ENCODE results near the gene CCDC172.

Gene CCDC172, protein sequence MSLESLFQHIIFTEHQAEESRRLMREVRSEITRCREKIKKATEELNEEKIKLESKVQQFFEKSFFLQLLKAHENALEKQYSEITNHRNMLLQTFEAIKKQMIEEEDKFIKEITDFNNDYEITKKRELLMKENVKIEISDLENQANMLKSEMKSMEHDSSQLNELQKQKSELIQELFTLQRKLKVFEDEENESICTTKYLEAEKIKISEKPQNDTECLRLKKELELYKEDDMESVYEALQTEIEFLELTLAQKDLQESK

DNA sequence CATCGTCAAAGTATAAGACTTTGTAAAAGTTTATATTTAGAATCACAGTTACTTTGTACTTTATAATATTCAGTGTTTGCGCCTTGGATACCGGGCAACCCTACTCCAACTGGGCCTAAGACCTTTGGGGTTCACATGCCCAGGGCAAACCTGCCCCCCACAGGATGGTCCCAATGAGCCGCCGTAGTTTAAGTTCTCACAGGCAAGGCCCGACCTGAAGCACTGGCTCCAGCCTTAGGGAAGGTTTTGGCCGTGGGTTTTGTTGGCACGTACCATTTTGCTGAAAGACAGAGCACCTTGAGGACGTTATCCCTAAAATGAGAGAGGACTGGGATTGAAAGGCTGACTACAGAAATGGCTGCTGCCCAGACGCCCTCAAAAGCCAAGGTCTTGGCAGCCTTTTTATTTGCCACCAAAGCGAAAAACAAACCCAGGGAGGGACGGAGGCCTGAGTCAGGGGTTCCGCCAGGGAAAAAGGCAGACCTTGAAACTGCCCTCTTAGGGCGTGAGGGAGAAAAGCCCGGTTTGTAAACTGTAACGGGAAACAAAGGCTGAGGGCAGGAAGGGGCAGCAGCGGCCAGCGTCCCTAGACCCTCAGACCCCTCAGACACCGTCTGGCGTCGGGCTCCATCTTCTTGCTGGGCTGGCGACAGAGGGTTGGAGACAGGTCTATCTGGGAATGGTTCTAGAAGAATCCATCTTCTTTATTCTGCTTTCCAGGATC lies at the start of gene CCDC172:
TSS of gene CCDC172 (plus strand) at position 222 of the 724 bp plus-strand sequence. CDS start 564 bp downstream, outside the sequence.
- DNase-seq, result no peak

DNA sequence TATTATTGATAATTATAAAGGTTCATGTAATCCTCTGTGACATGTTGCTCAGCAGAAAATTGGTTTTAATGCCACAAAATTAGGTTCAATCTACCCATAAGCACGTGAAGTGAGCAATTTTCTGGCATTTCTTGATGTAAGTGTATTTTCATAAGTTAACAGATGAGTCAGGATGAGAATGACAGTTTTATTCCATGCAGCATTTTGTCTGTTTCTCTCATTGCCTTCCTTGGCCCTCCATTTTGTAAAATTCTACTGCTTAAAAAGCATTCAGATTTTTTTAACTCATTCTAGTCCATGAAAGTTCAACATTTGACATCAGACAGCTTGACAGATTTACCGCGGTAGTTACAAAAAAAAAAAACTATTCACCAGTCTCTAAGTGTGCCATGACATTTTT lies 47.3 kb upstream of the CCDC172 start:
- no peak for DNase-seq

DNA sequence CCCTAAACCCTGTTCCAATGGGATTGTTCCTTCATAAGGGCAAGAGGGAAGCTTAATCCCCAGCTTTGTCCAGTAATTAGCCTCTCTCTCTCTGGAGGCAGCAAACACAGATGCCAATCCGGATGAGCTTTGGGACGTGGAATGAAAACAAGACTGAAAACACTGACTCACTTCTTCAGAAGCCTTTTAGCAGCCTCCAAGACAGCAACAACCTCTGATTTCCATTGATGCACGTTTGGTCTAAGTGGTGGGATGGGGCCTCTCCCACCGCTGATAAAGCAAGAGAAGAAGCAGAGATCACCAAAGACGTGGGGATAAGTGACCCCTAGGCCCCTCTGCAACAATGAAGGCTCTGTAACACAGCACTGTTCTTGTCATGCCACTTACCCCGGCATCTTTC lies 45.4 kb upstream of the CCDC172 start:
- no peak for DNase-seq

DNA sequence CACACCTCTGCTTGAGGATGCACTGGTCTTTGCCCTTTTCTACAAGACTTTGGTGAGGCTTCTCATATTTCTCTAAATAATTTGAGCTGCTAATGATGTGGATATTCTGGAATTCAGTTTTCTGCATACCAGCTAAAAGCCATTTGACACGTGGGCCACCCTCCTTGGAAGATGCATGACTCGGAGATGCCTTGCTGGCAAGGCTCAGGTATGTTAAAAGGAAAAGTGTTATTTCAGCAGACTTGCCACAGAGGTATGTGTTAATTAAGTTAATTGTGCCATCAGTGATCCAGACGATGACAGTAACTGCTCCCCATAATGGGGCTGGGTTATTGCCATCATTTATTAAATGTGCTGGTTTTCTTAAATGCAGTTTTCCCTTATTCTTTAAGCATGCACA lies 42.5 kb upstream of the CCDC172 start:
- DNase-seq, result no peak

DNA sequence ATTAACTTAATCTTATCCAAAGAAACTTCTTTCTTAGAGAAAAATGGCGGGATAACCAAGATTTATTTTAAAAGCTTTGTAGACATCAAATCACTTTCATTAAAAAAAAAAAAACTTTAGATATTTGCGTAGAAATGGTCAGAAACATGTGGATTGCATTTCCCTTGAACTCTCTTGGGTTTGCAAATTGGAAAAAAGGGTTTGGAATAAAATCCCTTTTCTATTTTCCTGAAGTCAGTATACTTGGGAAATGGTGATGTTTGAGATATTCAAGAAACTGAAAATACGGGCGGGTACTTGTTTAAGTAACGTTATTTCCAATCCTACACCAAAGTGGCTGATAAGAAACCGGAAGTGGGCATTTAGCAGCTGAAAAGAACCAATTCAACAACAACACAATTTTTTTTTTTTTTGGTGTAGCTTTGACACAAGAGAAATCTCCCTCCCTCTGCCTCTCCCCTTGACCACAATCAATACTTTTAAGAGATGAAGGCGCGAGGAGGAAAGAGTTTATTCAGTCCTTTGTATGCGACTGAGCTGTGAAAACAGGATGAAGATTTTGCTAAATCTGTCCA lies 37.5 kb upstream of the CCDC172 start:
- DNase-seq, result no peak

DNA sequence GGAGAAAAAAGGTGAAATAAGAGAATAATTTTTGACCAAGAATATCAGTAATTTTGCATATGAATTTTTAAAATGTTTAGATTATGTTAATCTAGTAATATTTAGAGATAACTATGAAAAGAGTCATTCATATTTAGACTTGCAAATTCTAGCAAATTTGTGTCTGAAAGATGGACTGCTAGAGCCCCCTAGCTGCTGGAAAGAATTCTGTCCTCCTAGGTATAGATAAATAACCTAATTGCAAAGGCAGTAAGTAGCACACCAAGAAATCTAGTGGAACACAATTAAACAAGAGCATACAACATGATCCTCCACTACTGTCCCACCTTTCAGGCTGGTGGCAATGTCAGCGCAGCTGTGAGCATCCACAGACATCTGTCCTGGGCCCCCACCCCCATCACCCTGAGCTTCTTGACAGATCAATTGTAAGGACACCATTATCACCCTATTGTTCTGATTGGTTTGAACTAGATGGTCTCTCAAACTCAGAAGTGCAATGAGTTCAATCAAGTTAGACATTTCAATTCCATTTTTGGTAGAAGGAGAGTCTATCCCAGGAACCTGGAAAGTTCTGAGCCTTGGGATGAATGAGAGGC lies 36.2 kb upstream of the CCDC172 start:
- DNase-seq, result no peak

DNA sequence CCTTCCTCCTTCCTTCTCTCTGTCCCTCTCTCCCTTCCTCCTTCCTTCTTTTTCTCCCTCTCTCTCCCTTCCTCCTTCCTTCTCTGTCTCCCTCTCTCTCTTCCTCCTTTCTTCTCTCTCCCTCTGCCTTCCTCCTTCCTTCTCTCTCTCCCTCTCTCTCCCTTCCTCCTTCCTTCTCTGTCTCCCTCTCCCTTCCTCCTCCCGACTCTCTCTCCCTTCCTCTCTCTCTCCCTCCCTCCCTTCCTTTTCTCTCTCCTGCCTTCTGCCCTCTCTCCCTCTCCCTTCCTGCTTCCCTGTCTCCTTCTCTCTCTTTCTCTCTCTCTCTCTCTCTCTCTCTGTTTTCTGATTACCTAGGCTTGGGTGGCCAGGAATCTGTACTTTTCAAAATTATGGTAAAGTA lies 34.6 kb upstream of the CCDC172 start:
- no peak for DNase-seq

DNA sequence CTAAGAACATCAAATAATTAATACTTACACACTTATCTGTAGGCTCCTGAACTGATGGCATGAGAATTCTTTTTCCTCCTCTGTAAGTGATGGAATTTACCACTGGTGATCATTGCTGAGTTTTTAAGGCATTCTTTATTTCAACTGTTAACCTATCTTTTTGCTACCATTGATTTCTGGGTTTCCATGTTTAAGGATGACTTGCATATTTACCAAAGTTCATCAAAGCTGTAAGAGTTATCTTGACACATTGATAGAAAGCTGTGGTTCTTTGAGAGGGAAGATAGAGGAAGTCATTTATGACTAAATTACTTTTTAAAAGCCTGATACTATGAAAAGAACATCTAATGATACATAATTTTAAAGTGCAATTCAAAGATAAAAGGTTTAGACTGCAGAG lies 31.8 kb upstream of the CCDC172 start:
- DNase-seq, result no peak

DNA sequence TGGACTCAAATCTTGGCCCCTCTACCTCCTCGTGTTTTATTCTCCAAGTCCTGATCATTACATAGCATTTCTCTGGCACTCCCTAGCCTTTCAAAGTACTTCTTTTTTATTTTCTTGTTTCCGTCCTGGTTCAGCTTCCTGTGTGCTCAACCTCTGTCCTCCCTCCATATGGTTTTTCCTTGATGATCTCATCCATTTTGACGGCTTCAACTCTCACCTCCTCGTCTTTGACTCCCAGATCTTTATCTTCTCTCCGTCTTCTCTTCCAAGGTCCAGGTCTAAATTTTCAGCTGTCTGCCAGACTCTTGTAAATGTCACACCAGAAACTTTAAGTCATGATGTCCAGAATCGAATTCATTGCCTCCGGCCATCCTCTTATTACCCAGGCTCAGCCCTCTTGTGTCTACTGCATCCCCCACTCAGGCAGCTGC lies 27.9 kb upstream of the CCDC172 start:
- no peak for DNase-seq

DNA sequence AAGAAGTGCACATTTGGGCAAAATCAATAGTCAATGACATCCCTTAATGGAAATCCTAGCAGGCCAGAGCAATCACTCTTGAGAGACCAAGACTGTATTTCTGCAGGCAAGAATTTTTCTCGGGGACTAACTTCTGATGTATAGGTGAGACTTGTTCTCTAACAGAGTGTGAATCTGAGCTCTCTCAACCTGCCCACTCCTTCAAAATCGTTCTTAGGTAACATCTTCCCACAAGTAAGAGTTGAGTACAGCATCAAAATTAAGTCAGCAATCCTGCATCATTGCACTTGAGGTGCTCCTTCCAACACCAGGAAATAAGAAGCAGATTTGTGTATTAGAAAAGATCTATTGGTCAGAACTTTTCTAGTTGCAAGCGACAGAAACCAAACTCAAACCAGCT lies 25.7 kb upstream of the CCDC172 start:
- no peak for DNase-seq

DNA sequence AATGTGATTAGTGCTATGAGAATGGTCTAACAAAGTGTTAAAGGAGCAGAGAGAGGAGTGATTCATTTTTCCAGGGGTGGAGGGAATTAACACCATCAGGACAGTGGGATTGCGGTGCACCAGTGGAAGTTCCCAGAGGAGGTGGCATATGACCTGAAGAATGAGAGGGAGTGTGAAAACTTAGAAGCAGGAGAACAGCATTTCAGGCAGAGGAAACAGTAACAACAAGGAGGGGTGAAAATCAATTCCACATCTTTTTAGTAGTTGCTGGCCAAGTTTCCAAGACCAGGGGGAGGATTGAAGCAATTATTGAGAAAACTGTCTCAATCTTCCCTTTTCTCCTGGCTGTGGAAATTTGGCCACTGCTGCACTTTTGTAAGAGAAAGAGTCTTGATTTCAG lies 23.7 kb upstream of the CCDC172 start:
- no peak for DNase-seq

DNA sequence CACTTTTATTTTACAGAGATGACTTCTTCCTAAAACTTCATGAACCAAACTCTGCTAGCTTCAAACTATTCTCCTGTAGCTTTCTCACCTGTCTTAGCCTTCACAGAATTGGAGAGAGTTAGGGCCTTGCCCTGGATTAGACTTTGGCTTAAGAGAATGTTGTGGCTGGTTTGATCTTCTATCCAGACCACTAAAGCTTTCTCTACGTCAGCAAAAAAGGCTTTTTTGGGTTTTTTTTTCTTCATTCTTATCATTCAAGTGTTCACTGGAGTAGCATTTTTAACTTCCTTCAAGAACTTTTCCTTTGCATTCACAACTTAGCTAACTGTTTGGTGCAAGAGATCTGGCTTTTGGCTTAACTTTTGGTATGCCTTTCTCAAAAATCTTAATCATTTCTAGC lies 19.3 kb upstream of the CCDC172 start:
- no peak for DNase-seq

DNA sequence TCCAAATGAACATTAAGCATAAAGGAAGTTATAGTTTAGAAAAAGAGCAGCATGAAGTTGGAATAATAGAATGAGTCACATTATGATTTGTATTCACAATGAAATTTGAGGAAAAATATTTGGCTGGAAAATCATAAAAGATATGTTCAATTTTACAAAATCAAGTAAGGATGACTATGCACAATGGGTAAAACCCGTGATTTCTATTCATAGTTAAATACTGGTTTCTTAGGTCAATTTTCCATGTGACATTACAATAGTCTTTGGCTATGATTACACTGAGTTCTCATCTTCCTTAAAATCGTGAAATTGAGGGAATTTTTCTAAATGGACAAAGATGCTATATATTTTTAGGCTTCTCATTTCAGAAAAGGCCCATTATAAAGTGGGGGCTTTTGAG lies 17.4 kb upstream of the CCDC172 start:
- DNase-seq, result no peak

DNA sequence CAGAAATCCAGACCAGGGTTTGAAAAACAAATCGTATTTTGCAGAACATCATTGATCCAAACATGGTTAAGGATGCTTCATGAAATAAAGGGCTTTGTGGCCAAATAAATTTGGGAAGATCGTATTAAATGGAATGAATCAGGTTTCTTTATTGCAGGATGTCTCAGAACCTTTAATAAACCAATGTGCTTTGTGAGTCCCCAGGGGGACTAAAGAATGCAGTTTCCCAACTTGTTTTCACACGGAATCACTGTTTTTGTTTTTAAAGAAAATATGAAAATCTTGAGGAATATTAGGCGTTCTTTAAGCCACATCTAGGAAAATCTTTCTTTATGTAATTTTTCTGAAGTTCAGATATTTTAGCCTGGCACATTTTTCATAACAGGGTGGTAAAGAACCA lies 16.8 kb upstream of the CCDC172 start:
- DNase-seq, result no peak

DNA sequence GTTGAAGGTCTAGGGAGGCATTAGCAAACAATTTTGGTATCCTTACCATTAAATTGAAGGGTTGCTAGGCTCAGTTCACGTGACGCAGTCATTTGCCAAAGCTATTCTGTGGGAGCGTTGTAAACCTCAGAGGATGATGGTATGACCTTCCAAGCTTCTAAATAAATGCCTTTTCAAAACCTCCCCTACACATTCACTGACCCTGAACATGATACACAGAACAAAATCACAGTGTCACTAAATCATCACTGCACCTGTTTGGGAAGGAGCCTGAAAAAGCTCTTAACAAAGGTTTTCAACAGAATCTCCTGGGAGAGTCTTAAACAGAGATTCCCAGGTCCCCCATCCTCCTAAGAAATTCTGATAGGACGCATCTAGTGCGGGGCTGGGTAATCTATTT lies 13.2 kb upstream of the CCDC172 start:
- DNase-seq, result no peak

DNA sequence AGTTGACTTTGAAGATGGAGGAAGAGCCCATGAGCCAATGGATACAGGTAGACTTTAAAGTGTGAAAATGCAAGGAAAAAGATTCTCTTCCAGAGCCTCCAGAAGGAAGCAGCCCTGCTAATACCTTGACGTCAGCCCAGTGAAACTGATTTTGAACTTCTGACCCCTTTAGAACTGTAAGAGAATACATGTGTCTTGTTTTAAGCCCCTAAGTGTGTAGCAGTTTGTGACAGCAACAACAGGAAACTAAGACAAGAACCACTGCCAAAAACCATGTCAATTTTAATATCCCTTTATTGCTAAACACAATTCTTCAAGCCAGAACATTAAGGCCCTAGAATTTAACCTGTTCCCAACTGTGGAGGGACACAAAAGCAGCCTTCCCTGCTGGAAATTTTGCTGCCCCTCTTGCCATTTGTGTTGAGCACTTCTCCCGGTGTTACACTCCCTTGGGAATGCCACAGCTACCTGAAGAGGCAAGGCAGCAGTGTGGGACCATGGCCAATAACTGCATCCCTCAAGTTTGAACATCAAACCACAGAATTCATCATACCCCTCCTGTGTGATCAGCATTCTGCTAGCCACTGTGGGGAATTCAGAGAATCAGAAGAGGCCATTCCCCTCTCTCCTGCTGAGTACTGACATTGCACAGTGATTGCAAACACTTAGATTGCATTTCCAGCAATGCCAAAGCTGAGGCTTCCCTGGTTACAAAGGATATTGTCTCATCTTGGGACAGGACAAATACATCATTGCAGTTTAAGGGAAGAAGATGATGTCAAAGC lies 12.3 kb upstream of the CCDC172 start:
- DNase-seq, result no peak

DNA sequence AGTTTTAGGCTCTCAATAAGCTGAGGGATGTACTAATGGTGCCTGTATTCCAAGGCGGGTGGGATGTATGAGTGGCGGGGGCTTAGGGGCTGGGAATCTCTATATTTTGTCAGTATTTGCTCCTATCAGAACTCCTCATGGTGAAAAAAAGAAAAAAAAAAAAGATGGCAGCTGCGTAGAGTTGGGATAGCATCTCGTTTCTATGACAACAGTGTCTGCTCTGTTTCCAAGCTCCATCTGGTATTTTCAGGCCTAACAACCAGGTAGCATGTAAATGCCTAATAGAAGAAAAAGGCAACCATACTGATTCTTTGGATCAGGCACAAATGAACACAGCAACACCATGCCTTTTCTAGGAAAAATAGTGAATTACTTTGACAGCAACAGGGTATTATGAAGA lies 11.7 kb upstream of the CCDC172 start:
- DNase-seq, result no peak

DNA sequence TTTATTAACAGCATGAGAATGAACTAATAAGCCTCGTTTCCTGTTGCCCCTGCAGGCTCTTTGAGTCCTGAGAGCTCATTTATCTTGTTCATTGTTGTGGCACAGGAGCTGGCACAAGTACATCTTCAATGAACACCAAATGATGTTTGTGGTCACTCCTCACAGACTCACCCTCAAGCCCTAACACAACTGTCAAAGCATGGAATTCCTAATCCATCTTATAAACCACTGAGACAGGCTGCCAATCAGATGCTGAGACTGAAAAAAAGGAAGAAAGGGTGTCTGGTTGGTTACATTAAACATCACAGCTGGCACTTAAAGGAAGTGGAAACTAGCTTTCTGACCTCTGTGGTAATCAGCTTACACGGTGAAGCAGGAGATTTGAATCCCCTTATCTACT lies 7.7 kb upstream of the CCDC172 start:
- DNase-seq, result no peak

DNA sequence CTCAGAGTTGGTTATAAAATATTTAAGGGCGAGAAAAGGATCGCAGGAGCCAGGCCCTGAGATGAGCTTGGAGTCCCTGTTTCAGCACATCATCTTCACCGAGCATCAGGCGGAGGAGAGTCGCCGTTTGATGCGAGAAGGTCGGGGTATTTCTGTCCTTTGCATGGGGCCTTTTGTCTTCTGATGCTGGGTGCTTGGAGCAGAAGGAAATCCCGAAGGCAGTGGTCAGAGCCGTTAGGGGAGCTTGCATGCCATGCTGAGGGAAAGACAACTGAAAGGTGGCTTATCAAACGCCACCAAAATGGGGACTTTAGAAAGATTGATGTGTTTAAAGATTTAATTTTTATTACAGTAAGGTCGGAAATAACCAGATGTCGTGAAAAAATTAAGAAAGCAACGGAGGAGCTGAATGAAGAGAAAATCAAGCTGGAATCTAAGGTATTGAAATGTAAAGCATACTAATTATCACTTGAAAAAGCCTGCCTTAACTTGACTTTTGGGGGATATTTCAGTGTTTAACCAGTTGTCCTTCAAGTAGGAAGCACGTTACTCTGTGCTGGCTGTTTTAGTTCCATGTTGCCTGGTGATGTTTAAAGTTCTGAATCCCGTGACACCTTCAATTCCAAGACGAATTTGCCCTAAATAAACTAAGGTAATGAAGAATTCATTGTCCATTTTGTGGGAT lies 845 bp downstream of the CCDC172 start:
- DNase-seq, result no peak

DNA sequence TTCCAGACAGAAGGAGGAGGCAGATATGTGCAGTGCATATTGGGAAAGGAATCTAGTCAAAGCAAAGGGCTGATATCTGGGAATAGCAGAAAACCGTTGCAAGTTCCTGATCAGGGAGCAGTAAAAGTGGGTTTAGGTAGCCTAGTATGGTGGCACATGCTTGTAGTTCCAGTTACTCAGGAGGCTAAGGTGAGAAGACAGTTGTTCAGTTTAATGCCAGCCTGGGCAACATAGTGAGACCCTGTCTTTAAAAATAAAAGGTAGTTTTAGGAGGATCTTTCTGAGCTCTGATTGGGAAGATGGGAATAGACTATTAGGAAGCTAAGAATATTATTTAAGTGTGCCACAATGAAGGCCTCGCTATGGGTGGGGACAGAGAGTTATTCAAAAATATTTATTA lies 1.7 kb downstream of the CCDC172 start:
- DNase-seq, result no peak

DNA sequence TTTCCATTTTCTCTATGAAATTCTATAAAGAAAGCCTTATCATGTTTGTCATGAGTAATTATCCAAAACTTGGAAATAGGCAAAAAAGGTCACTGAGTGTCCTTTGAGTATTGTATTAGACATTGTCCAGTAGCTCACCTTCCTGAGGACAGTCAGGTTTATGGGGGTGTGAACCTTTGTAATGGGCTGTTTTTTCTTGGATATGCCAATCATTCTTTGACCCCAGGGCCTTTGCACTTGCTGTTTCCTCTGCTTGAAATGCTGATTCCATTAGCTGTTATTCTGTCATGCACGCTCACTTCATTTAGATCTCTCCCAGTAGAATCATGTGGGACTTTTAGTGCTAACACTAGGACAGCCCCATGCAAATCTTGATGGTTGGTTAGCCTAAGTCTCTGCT lies 4.9 kb downstream of the CCDC172 start:
- DNase-seq, result no peak

DNA sequence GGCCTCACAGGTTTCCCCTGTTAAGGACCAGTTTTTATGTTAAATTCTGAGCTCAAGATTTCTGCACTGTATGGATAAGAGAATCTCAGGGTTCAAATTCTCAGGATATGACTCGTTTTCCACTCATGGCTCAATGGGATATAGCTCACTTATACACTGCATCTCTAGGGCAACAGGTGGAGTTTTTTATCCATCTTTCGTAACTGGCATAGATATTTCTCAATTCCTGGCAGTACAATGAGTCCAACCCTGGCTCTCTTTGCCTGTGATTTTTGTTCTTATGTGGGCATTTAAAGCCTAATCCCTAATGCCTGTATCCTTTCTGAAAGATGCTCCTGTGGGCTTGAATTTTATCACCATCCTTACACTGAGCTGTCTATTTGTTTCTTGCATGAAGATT lies 7.6 kb downstream of the CCDC172 start:
- no peak for DNase-seq

DNA sequence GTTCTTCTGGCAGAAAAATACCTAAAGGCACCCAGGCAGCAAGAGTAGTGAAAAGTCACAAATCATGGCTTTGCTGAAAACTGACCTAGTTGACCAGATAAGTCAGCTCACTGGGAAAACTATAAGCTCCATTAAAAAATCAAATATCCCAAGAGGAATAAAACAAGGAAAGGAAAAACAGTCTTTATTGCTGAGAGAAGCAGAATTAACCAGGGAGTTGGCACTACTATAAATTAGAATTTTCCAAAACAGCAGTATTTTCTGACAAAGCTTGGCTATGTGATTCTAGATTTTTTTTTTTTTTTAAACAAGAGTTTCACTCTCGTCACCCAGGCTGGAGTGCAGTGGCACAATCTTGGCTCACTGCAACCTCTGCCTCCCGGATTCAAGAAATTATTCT lies 12.6 kb downstream of the CCDC172 start:
- DNase-seq, result no peak

Measured in activated naive CD4-positive, alpha-beta T cell treated with Interleukin-2 at 50 U/mL for 16 hours (primary cell).